ENCODE data around the gene HYPK.
A peak's percentile ranks its signal among the peaks of the same experiment; 100 is the strongest.
"Not testable (repeated sequence)": the region's sequence is repeated elsewhere in the genome, so short reads cannot be mapped to it uniquely, and the experiment has no call there.

The HYPK gene

DNA sequence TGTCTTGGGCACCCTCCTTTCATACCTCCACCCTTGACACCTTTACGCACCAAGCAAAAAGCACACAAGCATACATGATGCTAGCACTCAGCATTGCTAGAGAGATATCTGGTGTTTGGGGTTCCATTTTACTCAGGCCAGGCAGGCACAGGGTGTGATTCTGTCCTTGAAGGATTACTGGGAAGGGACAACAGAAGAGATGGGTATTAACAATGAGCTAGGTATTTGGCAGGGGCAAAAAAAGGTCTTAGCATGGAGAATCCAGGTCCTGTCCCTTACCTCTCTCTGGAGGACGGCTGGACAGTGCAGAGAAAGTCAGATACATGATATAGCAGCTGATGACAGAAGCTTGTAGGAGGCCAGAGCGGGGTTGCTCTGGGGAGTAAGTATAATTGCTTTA lies 3.8 kb upstream of the HYPK start:
- DNase-seq: no peak

DNA sequence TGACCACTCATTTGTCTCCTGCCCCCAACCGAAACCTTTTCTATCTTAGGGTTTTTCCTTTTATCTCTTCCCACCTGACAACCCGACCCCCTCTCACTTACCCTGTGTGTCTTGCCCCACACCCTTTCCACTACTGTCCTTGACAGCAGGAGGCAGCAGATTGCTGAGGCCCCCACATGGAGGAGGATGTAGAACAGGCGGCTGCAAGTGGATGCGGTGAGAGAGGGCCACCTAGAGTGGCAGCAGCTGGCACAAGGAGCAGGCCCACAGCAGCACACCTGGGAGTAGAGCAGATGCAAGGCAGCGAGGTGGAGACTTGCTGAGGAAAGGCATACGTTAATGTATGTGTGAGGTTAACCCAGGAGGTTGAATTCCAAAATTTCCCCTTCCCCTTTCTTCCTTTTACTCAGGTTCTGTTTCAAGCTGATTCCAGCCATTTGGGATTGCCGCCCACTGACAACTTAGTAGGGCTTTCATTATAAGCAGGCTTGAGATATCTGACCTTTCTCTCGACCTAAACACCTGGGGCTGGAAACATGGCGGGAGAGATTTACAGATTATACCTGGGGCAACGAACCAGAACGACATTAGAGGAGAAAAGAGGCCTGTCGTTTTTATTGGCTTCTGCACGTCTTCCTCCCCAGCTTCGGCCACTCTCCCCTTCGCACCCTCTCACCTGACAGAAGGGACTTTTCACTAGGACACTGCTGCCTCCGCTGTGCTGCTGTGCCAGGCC lies 1.0 kb upstream of the HYPK start:
- DNase-seq: no peak

DNA sequence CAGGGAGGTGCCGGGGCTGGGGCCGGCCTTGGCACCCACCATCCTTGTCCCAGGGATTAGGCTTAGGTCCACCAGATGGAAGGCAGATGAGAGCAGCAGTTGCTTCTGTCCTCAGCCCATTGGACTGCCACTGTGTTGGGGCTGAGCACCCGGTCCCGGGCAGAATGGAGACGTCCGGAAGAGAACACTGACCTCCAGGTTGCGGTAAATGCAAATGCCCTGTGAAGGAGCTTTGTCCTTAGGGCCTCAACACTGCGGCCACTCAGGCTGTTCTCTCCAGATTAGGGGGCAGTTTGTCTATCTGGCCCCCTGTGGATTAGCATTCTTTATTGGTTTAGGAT lies 484 bp upstream of the HYPK start, which contains the start of gene SERINC4:
TSS of gene SERINC4 (minus strand) at position 276 of the 341 bp plus-strand sequence. CDS start at position 42, 234 bp downstream.
- DNase-seq: no peak

DNA sequence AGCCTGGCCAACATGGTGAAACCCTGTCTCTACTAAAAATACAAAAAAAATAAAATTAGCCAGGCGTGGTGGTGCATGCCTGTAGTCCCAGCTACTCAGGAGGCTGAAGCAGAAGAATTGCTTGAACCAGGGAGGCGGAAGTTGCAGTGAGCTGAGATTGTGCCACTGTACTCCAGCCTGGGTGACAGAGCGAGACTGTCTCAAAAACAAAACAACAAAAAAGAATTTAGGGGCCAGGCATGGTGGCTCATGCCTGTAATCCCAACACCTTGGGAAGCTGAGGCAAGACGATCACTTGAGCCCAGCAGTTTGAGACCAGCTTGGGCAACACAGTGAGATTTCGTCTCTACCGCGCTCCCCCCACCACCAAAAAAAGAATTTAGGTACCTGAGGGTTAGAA lies 2.3 kb downstream of the HYPK start:
- not testable (repeated sequence) for DNase-seq

DNA sequence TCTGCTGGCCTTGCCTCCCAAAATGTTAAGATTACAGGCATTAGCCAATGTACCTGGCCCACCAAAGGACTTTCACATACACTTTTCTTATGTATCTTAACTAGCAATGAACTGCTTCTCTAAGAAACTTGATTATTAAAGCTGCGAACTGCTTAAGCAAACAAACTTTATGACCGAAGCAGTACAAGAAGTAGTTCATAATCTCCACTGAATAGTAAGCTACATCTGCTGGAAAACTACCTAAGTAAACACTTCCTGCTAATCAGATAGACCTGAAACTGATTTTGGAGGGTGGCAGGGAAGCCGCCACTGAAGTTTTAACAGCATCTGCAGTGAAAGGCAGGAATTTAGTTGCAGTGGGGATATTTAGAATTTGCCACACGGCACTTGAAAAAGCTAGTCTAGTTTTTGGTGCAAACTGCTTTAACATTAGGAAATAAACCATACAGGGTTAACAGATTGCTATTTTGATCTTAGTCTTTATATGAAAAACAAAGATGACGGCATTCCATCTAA lies 8.1 kb downstream of the HYPK start:
- no peak for DNase-seq

DNA sequence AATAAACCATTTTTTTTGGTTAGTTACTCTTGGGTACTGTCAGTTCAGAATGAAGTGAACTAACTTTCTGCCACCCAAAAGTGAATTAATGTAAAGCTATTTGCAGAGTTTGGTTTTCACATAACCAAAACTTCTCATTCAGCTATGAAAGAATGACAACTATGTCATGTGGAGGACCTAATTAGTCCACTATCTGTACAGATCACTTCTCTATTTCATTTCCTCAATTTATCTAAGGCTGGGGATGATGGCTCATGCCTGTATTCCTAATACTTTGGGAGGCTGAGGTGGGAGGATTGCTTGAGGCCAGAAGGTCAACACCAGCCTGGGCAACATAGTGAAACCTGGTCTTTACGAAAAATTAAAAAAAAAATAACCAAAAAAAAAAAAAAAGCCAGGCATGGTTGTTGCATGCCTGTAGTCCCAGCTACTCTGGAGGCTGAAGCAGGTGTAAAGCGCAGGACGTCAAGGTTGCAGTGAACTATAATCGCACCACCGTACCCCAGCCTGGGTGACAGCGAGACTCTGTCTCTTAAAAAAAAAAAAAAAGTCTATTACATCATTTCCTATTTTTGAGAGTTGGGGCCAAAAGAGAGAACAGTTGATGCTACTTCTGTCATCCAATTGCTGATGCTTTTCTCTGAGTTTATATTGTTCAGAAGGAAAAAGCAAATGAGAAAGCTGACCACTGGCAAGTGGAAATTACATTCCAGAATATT lies 8.7 kb downstream of the HYPK start:
- DNase-seq: no peak

DNA sequence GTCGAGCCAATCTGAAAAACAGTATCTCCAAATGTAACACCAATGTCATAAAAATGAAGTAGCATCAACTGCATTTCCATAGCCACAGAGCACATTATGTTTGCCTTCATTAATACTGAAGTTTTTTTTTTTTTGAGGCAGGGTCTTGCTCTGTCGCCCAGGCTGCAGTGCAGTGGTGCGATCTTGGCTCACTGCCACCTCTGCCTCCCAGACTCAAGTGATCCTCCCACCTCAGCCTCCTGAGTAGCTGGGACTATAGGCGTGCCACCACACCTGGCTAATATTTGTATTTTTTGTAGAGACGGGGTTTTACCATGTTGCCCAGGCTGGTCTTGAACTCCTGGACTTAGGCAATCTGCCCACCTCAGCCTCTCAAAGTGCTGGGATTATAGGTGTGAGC lies 14.7 kb downstream of the HYPK start:
- DNase-seq: not testable (repeated sequence)

DNA sequence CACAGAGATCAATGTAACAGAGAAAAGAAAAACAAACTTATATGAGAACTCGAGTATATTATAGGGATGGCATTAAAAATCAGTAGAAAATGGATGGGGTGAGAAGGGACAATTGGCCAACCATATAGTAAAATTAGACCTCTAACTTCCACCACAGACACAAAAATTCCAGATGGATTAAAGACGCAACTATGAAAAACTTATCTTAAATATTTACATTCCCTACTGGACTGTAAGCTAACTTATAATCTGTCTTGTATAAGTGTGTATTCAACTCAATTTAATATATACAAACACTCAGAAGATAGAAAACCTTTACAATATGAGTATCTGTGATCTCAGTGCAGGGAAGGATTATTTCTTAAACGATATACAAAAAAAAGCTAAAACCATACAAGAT lies 21.1 kb downstream of the HYPK start:
- DNase-seq: no peak

DNA sequence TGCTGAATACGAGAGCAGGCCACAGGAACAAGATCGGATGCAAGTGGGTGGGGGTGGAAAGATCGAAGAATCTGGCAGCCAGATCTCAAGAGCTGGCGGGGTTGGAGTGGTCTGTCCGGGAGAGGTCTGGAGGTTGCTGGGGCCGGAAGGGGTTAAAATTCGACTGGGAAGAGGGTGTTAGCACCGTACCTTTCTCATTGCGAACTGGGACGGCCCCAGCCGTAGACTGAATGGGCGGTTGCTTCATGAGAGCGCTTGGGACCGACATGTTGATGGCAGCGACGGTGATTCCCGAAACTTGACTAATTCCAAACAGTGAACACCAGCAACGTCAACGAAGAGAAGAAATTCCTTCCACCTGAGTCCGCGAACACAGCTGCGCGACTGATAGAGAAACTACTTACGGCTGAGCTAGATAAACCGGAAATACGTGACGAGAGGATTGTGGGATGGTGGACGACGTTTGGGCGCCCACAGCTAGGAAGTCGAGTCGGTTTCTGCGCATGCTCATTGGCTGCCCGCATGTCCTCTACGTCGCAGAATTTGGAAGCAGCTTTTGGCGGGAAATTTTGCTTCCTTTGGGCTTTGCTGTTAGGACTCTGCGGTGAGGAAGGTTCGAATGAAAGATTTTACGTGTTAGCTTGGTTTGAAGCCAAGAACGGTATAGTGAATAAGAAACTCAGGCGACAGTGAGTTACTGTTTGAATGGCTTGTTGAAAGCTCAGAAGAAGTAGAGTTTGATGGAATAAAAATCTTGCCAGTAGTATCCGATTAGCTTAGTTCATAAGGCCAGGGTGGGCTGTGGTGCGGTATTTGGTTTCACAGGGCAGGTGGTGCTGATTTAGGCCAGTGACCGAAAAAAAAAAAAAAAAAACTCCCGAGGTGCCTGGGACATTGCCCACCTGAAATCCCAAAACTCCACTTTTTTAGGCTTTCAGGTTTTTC lies 24.2 kb downstream of the HYPK start, which contains the start of gene MFAP1:
TSS of gene MFAP1 (minus strand) at position 389 of the 945 bp plus-strand sequence. CDS start at position 268, 121 bp downstream.
- peak; percentile 94 for DNase-seq

DNA sequence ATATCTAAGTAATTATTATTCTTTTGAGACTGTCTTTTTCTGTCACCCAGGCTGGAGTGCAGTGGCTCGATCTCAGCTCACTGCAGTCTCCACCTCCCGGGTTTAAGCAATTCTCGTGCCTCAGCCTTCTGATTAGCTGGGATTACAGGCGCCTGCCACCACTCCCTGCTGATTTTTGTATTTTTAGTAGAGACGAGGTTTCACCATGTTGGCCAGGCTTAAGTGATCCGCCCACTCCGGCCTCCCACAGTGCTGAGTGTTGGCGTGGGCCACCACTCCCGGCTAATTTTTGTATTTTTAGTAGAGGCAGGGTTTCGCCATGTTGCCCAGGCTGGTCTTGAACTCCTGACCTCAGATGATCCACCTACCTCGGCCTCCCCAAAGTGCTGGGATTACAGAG lies 24.9 kb downstream of the HYPK start:
- not testable (repeated sequence) for DNase-seq

DNA sequence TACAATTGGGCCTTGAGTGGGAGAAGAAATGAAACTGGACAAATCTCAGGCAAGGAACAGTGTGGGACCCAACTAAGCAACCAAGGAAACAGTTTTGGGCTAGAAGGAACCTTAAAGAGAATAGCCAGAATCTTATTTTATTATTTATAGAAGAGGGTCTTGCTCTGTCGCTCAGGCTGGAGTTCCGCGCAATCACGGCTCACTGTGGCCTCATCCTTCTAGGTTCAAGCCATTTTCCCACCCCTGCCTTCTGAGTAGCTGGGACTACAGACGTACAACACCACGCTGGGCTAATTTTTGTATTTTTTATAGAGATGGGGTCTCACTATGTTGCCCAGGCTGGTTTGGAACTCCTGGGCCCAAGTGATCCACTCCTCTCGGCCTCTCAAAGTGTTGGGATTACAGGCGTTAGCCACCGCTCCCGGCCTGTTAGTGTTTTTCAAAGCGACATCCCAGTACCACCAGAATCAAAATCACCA lies 25.7 kb downstream of the HYPK start:
- no peak for DNase-seq

DNA sequence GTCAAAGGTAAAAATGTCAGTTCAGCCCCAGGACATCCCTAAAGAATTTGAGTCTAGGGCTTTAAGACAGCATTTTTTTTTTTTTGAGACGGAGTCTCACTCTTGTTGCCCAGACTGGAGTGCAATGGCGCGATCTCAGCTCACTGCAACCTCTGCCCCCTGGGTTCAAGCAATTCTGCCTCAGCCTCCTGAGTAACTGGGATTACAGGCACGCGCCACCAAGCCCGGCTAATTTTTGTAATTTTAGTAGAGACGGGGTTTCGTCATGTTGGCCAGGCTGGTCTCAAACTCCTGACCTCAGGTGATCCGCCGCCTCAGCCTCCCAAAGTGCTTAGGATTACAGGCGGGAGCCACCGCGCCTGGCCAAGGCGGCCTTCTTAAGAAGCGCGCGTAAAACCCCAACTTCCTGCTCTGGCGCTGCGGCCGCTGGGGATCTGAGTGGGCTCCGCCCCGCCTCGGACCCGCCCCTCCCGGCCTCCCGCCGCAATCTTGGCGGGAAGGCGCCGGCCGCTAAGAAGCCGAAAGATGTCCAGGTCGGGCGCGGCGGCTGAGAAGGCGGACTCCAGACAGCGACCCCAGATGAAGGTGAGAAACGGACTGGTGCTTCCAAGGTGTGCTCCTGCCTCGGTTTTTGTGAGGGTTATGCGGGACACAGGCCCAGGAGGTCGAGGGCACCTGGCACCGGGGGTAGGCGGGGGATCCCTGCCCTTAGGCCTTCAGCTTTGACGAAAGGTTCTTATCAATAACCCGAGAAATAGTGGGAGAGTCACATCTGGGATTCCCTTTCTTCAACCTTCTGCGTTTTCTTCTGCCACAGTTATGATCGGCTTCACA lies 26.3 kb downstream of the HYPK start, which contains the start of gene WDR76:
TSS of gene WDR76 (plus strand) at position 495 of the 834 bp plus-strand sequence. CDS start at position 526, 31 bp downstream.
- peak; percentile 76 for DNase-seq

DNA sequence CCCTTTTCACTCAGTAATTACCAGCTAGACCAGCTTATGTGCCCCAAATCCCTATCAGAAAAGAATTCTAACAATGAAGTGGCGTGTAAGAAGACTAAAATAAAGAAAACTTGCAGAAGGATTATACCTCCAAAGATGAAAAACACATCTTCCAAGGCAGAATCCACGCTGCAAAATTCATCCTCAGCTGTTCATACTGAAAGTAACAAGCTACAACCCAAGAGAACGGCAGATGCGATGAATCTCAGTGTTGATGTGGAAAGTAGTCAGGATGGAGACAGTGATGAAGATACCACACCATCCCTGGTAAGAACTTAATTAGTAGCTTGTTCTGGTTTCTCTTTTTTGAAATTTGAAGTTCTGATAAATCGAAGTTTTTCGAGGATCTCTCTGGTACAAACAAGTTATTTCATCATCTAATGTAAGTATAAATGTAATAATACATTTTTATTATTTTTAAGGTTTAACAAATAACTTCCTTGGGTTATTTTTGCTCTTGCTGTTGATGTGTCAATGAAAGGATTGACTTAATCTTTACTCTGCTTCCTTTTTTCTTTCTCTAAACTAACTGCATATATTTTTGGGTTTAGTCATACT lies 27.8 kb downstream of the HYPK start:
- DNase-seq: no peak

DNA sequence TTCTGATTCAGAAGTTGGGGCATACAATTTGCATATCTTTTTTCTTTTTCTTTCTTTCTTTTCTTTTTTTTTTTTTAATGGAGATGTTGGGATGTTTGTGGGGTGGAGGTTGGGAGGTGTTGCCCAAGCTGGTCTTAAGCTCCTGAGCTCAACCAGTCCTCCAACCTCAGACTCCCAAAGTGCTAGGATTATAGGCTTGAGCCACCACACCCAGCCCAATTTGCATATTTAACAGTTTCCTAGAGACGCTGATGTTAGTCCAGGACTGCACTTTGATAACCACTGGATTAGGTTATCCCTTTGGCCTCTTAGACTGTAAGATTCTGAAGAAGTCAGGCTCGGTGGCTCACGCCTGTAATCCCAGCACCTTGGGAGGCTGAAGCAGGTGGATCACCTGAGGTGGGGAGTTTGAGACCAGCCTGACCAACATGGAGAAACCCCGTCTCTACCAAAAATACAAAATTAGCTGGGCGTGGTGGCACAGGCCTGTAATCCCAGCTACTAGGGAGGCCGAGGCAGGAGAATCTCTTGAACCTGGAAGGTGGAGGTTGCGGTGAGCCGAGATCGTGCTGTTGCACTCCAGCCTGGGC lies 29.6 kb downstream of the HYPK start:
- not testable (repeated sequence) for DNase-seq

DNA sequence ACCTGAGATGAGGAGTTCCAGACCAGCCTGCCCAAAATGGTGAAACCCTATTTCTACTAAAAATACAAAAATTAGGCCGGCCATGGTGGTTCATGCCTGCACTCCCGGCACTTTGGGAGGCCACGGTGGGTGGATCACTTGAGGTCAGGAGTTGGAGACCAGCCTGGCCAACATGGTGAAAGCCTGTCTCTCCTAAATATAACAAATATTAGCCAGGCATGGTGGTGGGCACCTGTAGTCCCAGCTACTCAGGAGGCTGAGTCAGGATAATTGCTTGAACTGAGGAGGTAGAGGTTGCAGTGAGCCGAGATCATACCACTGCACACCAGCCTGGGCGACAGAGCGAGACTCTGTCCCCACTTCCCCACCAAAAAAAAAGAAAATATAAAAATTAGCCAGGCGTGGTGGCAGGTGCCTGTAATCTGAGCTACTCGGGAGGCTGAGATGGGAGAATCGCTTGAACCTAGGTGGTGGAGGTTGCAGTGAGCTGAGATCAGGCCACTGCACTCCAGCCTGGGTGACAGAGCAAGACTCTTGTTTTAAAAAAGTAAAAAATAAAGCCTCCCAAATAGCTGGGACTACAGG lies 30.4 kb downstream of the HYPK start:
- not testable (repeated sequence) for DNase-seq

DNA sequence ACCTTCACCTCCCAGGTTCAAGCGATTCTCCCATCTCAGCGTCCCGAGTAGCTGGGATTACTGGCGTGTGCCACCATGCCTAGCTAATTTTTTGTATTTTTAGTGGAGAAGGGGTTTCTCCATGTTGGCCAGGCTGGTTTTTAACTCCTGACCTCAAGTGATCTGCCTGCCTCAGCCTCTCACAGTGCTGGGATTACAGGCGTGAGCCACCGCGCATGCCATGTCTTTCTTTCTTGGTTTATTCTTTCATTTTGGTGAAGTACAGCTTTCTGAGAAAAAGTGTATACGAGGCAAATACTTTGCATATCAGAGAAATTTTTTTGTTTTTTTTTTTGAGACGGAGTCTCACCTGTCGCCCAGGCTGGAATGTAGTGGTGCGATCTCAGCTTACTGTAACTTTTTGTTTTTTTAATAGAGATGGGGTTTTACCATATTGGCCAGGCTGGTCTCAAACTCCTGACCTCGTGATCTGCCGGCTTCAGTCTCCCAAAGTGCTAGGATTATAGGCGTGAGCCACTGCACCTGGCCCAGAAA lies 31.2 kb downstream of the HYPK start:
- DNase-seq: not testable (repeated sequence)

DNA sequence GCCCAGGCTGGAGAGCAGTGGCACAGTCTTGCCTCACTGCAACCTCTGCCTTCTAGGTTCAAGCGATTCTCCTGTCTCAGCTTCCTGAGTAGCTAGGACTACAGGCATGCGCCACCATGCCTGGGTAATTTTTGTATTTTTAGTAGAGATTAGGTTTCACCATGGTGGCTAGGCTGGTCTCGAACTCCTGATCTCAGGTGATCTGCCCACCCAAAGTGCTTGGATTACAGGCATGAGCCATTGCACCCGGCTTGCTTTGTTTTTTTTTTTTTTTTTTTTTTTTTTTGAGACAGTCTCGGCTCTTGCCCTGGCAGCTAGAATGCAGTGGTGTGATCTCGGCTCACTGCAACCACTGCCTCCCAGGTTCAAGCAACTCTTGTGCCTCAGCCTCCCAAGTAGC lies 32.1 kb downstream of the HYPK start:
- DNase-seq: not testable (repeated sequence)

DNA sequence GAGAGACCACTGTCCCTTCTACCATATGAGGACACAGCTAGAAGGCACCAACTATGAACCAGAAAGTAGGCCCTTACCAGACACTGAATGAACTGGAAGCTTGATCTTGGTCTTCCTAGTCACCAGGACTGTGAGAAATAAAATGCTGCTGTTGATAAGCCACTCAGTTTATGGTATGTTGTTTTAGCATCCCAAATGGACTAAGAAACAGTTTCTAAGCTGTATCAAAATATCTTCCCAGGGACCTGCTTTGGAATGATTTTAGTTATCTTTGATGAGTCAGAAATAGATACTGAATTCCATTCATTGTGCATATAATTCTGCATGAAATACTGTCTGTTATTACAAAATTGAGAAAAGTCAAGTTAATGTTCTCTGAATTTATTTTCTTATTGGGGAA lies 45.0 kb downstream of the HYPK start:
- no peak for DNase-seq

DNA sequence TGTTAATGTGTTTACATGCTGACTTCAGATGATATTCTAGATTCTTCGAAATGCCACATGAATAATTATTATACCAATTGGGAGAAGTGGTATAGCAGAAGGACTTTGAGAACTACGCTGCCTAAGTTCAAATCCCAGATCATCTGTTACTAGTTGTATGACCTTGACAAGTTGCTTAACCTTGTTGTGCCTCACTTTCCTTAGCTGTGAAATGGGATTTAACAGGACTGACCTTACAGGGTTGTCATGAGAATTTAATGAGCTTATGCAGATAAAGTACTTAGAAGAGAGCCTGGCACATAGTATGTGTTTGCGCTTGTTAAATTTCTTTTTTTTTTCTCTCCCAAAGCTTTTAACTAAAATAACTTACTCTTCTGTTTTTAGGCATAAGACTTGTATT lies 50.9 kb downstream of the HYPK start:
- no peak for DNase-seq

DNA sequence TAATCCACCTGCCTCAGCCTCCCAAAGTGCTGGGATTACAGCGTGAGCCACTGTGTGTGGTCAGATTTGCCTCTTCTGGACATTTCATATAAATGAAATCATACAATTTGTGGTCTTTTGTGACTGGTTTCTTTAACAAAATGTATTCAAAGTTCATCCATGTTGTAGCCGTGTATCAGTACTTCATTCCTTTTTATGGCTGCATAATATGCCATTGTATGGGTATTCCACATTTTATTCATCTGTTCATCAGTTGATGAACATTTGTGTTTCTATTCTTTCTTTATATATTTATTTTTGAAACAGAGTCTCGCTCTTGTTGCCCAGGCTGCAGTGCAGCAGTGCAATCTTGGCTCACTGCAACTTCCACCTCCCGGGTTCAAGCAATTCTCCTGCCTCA lies 52.2 kb downstream of the HYPK start:
- no peak for DNase-seq
